GM19324 (cell line): ENCODE measurements around the gene ZNF837.

Experiments
- ATAC-seq: cut with Tn5 transposase; IDR thresholded peaks from one replicate; pipeline ENCODE4 v1.9.1; 2021; ENCODE audit warnings: mild to moderate bottlenecking, moderate library complexity; ENCODE audit not compliant: unreplicated experiment, low FRiP score

ZNF837 gene

GRCh38 chr19:58326501-58326913 lies 54.3 kb downstream of the ZNF837 start:
- no peak for ATAC-seq

GRCh38 chr19:58325311-58326022 lies 55.4 kb downstream of the ZNF837 start:
- ATAC-seq: no peak

- no peak for ATAC-seq
Observed at GRCh38 chr19:58319241-58319640, 61.6 kb downstream of the ZNF837 start.

GRCh38 chr19:58318297-58318696 lies 62.5 kb downstream of the ZNF837 start:
- ATAC-seq: no peak
